OCI-LY3 (cell line): Measurements from ENCODE around the gene TMEM201.
A peak's percentile ranks its signal among the peaks of the same experiment; 100 is the strongest.

ENCODE experiments used
- H2AFZ ChIP-seq: fragments of 200-600, 300-600 bp; shearing (Covaris generic); 2 replicates; pipeline ENCODE4 v1.6.0; 2014; ENCODE audit warnings: antibody characterized with exemption, low read depth, low read length
- H3K27ac ChIP-seq: fragments of 200-600, 300-600 bp; sonication (generic); 2 replicates; pipeline ENCODE4 v1.5.1; 2014; ENCODE audit warnings: mild to moderate bottlenecking, low read length, moderate library complexity, mixed read lengths
- H3K27me3 ChIP-seq: fragments of 200-600, 300-600 bp; sonication (generic); 2 replicates; pipeline ENCODE4 v1.6.1; 2014; ENCODE audit warnings: low read depth, low read length, mixed read lengths
- H3K36me3 ChIP-seq: fragments of 200-600, 300-600 bp; sonication (generic); replicated peaks from 2 replicates; pipeline ENCODE3; 2014; ENCODE audit warnings: low read depth, low read length, mixed read lengths
- H3K4me1 ChIP-seq: fragments of 300-600, 200-600 bp; sonication (generic); 2 replicates; pipeline ENCODE4 v1.6.1; 2014; ENCODE audit warnings: low read length, mixed read lengths
- H3K4me2 ChIP-seq: fragments of 200-600, 300-600 bp; sonication (generic); 2 replicates; pipeline ENCODE4 v1.6.1; 2014; ENCODE audit warnings: low read length, mixed read lengths
- H3K4me3 ChIP-seq: fragments of 300-600, 200-600 bp; sonication (generic); 2 replicates; pipeline ENCODE4 v1.5.1; 2014; ENCODE audit warnings: antibody characterized with exemption, mild to moderate bottlenecking, low read length, moderate library complexity
- H3K79me2 ChIP-seq: fragments of 300-600, 200-600 bp; shearing (Covaris generic); 2 replicates; pipeline ENCODE4 v1.6.1; 2014; ENCODE audit warnings: mild to moderate bottlenecking, low read length, mixed read lengths
- H3K9ac ChIP-seq: fragments of 300-600, 200-600 bp; shearing (Covaris generic); 2 replicates; pipeline ENCODE4 v1.6.0; 2014; ENCODE audit warnings: mild to moderate bottlenecking, low read length, moderate library complexity
- H3K9me3 ChIP-seq: fragments of 200-600, 300-600 bp; shearing (Covaris generic); 2 replicates; pipeline ENCODE4 v1.6.1; 2014; ENCODE audit warnings: low read length, mixed read lengths; ENCODE audit not compliant: insufficient read depth
- H4K20me1 ChIP-seq: fragments of 200-600, 300-600 bp; sonication (generic); 2 replicates; pipeline ENCODE4 v1.6.1; 2016; ENCODE audit warnings: low read length, mixed read lengths; ENCODE audit not compliant: insufficient read depth
- EZH2phosphoT487 ChIP-seq: fragments of 200-600 bp; shearing (Covaris generic); IDR thresholded peaks from 2 replicates; pipeline ENCODE4 v1.6.1; 2018; ENCODE audit warnings: antibody characterized with exemption, mixed run types, low read depth
- TF ChIP-seq, protein P1 (sequence below): fragments of 200-600, 300-600 bp; sonication (generic); IDR thresholded peaks from 2 replicates; pipeline ENCODE4 v1.5.1; 2014; ENCODE audit warnings: antibody characterized with exemption, low read length, low read depth

The TMEM201 gene

DNA sequence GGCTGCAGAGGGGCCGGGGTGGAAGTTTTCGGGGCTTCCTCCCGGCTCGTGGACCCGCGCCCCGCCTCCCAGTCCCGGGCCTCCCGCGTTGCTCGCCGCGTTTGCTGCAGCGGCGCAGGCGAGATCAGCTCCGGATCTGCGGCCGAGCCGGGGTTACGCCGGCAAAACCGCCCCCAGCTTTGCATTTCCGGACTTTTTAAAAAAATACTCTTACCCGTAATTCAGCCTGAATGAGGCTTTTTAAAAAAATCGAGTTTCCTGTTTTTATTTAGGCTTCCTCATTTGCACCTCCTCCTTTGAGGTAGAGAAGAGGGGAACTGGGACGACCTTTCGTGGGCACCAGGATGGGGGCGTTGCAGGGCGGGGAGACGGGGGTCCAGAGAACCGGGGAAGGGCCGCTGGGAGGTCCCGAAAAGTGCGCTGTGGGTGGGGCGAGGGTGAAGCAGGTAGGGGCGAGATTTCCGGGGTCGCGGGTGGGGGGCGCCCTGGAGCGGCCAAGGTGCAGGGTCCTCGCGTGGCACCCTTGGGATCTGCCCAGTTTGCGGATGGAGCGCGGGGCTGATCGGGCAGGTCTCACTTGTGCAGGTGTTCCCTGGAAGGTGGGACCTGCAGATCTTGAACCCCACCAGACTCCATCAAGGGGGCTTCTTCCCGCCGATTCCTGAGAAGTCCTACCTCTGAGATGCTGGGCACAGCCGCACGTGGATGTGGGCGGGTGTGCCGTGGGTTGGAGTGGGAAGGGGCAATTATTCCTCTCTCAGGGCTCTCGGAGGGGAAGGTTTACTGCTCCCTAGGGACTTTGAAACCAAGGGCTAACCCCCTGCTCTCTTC, 63.9 kb downstream of the TMEM201 start:
- Histone ChIP-seq H3K27me3 (no peaks in the 10 kb centered on the region), H3K9me3 (no peaks in the 10 kb centered on the region), H3K4me2 (peak overlapping the region; percentile 86), H3K4me3 (peak overlapping the region; percentile 84), H3K4me1 (peaks cover 43% of the 10 kb centered on the region), H3K79me2 (peaks cover 74% of the 10 kb centered on the region), H3K9ac (peak overlapping the region; percentile 90), H3K36me3 (peaks cover 19% of the 10 kb centered on the region), H3K27ac (peak overlapping the region; percentile 100), H2AFZ (no peak overlapping the region), H4K20me1 (peaks cover 5% of the 10 kb centered on the region; the same call in 1 of the 2 replicates)
- no peak for TF ChIP-seq EZH2phosphoT487
- TF ChIP-seq, protein P1, sequence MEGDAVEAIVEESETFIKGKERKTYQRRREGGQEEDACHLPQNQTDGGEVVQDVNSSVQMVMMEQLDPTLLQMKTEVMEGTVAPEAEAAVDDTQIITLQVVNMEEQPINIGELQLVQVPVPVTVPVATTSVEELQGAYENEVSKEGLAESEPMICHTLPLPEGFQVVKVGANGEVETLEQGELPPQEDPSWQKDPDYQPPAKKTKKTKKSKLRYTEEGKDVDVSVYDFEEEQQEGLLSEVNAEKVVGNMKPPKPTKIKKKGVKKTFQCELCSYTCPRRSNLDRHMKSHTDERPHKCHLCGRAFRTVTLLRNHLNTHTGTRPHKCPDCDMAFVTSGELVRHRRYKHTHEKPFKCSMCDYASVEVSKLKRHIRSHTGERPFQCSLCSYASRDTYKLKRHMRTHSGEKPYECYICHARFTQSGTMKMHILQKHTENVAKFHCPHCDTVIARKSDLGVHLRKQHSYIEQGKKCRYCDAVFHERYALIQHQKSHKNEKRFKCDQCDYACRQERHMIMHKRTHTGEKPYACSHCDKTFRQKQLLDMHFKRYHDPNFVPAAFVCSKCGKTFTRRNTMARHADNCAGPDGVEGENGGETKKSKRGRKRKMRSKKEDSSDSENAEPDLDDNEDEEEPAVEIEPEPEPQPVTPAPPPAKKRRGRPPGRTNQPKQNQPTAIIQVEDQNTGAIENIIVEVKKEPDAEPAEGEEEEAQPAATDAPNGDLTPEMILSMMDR = peak; percentile 24; the same call in 1 of the 2 replicates

DNA sequence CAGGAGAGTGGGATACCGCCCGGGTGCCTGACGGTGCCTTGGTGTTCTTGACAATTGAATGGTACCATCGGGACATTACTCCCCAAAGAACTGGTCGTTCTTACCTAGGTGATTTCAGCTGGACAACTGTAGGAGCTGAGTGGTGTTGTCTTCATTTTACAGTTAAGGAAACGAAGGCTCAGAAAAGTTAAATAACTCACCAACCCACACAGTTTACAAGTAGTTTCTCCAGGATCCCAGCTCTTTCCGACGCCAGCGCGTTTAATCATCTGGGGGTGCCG, 64.4 kb downstream of the TMEM201 start:
- Histone ChIP-seq H3K36me3 (peaks cover 19% of the 10 kb centered on the region), H4K20me1 (peaks cover 5% of the 10 kb centered on the region; the same call in 1 of the 2 replicates), H3K27ac (peak overlapping the region; percentile 100), H3K9ac (peak overlapping the region; percentile 90), H3K79me2 (peaks cover 79% of the 10 kb centered on the region), H3K4me1 (peaks cover 49% of the 10 kb centered on the region), H3K4me2 (peak overlapping the region; percentile 86), H3K4me3 (peak overlapping the region; percentile 84), H3K9me3 (no peaks in the 10 kb centered on the region), H2AFZ (no peak overlapping the region), H3K27me3 (no peaks in the 10 kb centered on the region)
- TF ChIP-seq EZH2phosphoT487 = no peak
- TF ChIP-seq, protein P1 = no peak

DNA sequence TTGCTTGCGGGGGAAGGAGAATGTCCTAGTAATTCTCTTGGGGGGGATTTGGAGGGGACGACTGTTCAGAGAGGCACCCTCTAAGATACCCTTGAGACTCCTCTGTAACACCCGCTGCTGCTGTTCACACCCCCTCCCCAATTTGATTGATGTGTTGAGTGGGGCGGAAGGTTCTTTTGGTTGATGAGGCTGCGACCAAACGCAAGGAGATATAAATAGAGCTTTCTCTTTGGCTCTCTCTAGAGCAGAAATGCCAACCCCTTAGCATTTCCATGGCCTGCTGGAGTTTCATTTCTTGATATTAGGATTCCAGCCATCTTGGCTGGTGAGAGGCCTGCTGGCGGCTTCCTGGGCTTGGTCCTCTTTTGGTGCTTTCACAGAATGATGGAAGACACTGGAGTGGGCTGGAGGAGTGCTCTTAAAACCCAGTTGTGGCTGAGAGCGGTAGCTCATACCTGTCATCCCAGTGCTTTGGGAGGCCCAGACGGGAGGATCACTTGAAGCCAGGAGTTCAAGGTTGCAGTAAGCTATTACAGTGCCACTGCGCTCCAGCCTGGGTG, 64.9 kb downstream of the TMEM201 start:
- H3K4me1 ChIP-seq = peaks cover 51% of the 10 kb centered on the region
- H3K4me2 ChIP-seq = peak overlapping the region; percentile 86
- H3K27me3 ChIP-seq = no peaks in the 10 kb centered on the region
- peak overlapping the region; percentile 84 for H3K4me3 ChIP-seq
- peak overlapping the region; percentile 90 for H3K9ac ChIP-seq
- no peaks in the 10 kb centered on the region for H3K9me3 ChIP-seq
- H4K20me1 ChIP-seq = peaks cover 5% of the 10 kb centered on the region; the same call in 1 of the 2 replicates
- TF ChIP-seq, protein P1 = no peak
- no peak for TF ChIP-seq EZH2phosphoT487
- H3K79me2 ChIP-seq = peaks cover 84% of the 10 kb centered on the region
- H3K36me3 ChIP-seq = peaks cover 19% of the 10 kb centered on the region
- peak overlapping the region; percentile 100 for H3K27ac ChIP-seq
- H2AFZ ChIP-seq = no peak overlapping the region

DNA sequence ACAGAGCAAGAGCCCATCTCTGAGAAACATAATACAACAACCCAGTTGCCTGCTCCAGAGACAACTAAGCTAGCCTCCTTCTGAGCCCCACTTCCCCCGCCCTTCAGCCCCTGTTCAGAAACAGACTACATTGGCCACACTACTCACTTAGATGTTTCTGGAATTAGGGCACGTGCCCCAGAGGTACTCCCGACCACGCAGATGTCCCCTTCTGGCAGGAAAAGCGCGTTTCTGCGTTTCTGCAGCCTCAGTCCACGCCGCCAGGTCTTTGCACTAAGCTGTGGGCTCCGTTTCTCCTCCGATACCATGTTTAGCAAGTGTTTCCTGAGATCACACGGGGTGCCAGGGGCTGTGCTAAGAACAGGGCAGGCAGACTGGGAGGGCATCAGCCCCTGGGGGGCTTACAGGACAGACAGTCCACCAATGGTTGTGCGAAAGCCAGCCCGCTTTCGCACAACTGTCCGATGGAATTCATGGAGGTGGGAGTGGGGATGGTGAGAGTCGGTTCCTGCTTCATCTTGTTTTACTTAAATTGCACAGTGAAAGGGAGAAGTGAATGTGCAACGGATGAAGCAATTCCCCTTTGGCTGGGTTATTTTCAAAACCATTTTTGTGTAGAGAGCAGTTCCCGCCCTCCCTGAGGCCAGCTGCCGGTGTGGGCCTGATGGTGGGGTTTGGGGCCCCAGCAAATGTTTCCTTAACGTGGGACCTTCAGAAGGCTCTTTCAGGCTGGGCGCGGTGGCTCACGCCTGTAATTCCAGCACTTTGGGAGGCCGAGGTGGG, 65.5 kb downstream of the TMEM201 start:
- H3K9me3 ChIP-seq = no peaks in the 10 kb centered on the region
- peak overlapping the region; percentile 84 for H3K4me3 ChIP-seq
- H4K20me1 ChIP-seq = peaks cover 7% of the 10 kb centered on the region; the same call in 1 of the 2 replicates
- H3K79me2 ChIP-seq = peaks cover 90% of the 10 kb centered on the region
- peaks cover 58% of the 10 kb centered on the region for H3K4me1 ChIP-seq
- no peak overlapping the region for H2AFZ ChIP-seq
- H3K36me3 ChIP-seq = peaks cover 19% of the 10 kb centered on the region
- peak overlapping the region; percentile 90 for H3K9ac ChIP-seq
- H3K27me3 ChIP-seq = no peaks in the 10 kb centered on the region
- no peak for TF ChIP-seq EZH2phosphoT487
- TF ChIP-seq, protein P1 = no peak
- peak overlapping the region; percentile 86 for H3K4me2 ChIP-seq
- H3K27ac ChIP-seq = peak overlapping the region; percentile 100
